Activated CD4-positive, alpha-beta memory T cell treated with anti-CD3 and anti-CD28 coated beads for 36 hours (primary cell): ENCODE data around the gene ISX. TPM values are rescaled to one million over a fixed set of nuclear protein-coding genes. Genes with fewer than 3 reads are reported as not detected.
"Not testable (repeated sequence)": the region's sequence is repeated elsewhere in the genome, so short reads cannot be mapped to it uniquely, and the experiment has no call there.

Experiments used
- CTCF ChIA-PET: fragments of 350-600 bp; sonication (Branson Sonifier 250); formaldehyde crosslinking; loops from one replicate; lab custom pipeline; 2021; ENCODE audit warnings: antibody characterized with exemption, inconsistent platforms; lab: Charles Lee
- POLR2A ChIA-PET: fragments of 350-600 bp; sonication (Branson Sonifier 250); formaldehyde crosslinking; loops from one replicate; lab custom pipeline; 2021; ENCODE audit warnings: antibody characterized with exemption; lab: Charles Lee
- DNase-seq: peaks from one replicate; pipeline ENCODE4 v3.0.0-alpha.2; 2020
- H3K27ac Mint-ChIP-seq: one replicate; pipeline ENCODE4 v1.8.0; 2021; ENCODE audit warnings: mixed read lengths
- H3K27me3 Mint-ChIP-seq: one replicate; pipeline ENCODE4 v1.8.0; 2021; ENCODE audit warnings: mixed read lengths
- H3K36me3 Mint-ChIP-seq: one replicate; pipeline ENCODE4 v1.8.0; 2021; ENCODE audit warnings: mixed read lengths
- H3K4me1 Mint-ChIP-seq: one replicate; pipeline ENCODE4 v1.8.0; 2021; ENCODE audit warnings: low read depth, mixed read lengths
- H3K4me3 Mint-ChIP-seq: one replicate; pipeline ENCODE4 v1.8.0; 2021; ENCODE audit warnings: mild to moderate bottlenecking, mixed read lengths
- H3K9me3 Mint-ChIP-seq: one replicate; pipeline ENCODE4 v1.8.0; 2021; ENCODE audit warnings: mixed read lengths
- intact Hi-C: fragments of 100-400 bp; cut with micrococcal nuclease; formaldehyde crosslinking; loops from one replicate; pipeline ENCODE4 v1.15.1; 2023
- total RNA-seq, 2 experiments: library from RNA; stranded (reverse); gene quantifications; one replicate each; pipeline ENCODE4 v1.2.3, GENCODE V29; 2021

Gene ISX
- total RNA-seq, 2 experiments from 2014 or later = not detected

GRCh38 chr22:35039625-35040024, 26.3 kb upstream of the ISX start:
- intact Hi-C loops = no loop called here
- Mint-ChIP-seq H3K27ac (no peak overlapping the region), H3K4me1 (no peaks in the 10 kb centered on the region), H3K27me3 (peaks cover 1% of the 10 kb centered on the region), H3K4me3 (no peak overlapping the region), H3K36me3 (no peaks in the 10 kb centered on the region), H3K9me3 (no peaks in the 10 kb centered on the region)
- CTCF ChIA-PET = no interaction called here
- DNase-seq = no peak
- POLR2A ChIA-PET = no interaction called here

GRCh38 chr22:35043252-35043933, 22.6 kb upstream of the ISX start:
- ChIA-PET CTCF (interaction anchor here (1.3 kb wide), 2 partner anchors 19 to 107 kb away, joined by 6 to 10 read pairs; no protein-coding TSS in a partner anchor), POLR2A (no interaction called here)
- Mint-ChIP-seq H3K9me3 (no peaks in the 10 kb centered on the region), H3K36me3 (no peaks in the 10 kb centered on the region), H3K27me3 (peaks cover 10% of the 10 kb centered on the region), H3K4me3 (no peak overlapping the region), H3K27ac (no peak overlapping the region), H3K4me1 (no peaks in the 10 kb centered on the region)
- DNase-seq = no peak
- intact Hi-C loops = loop anchor here (2.0 kb wide), 1 partner anchor 107 kb away; no protein-coding TSS in a partner anchor

GRCh38 chr22:35043934-35044319, 22.0 kb upstream of the ISX start:
- Mint-ChIP-seq H3K27ac (no peak overlapping the region), H3K4me3 (no peak overlapping the region), H3K9me3 (no peaks in the 10 kb centered on the region), H3K36me3 (no peaks in the 10 kb centered on the region), H3K27me3 (peaks cover 11% of the 10 kb centered on the region), H3K4me1 (no peaks in the 10 kb centered on the region)
- DNase-seq = no peak
- POLR2A ChIA-PET = no interaction called here
- CTCF ChIA-PET = interaction anchor here (1.3 kb wide), 2 partner anchors 20 to 107 kb away, joined by 6 to 10 read pairs; no protein-coding TSS in a partner anchor
- intact Hi-C loops = loop anchor here (2.0 kb wide), 1 partner anchor 107 kb away; no protein-coding TSS in a partner anchor

- Mint-ChIP-seq H3K36me3 (no peaks in the 10 kb centered on the region), H3K4me3 (no peak overlapping the region), H3K27ac (no peak overlapping the region), H3K9me3 (no peaks in the 10 kb centered on the region), H3K4me1 (no peaks in the 10 kb centered on the region), H3K27me3 (peaks cover 18% of the 10 kb centered on the region)
- intact Hi-C loops = no loop called here
- DNase-seq = no peak
- ChIA-PET POLR2A (no interaction called here), CTCF (interaction anchor here (1.3 kb wide), 2 partner anchors 21 to 106 kb away, joined by 6 to 10 read pairs; no protein-coding TSS in a partner anchor)
Observed at GRCh38 chr22:35044607-35045390, 21.2 kb upstream of the ISX start.

GRCh38 chr22:35045451-35045850, 20.5 kb upstream of the ISX start:
- POLR2A ChIA-PET = no interaction called here
- intact Hi-C loops = no loop called here
- CTCF ChIA-PET = interaction anchor here (1.0 kb wide), 1 partner anchor 105 kb away, joined by 3 read pairs; no protein-coding TSS in a partner anchor

GRCh38 chr22:35046744-35047462, 19.1 kb upstream of the ISX start:
- Mint-ChIP-seq H3K27ac (no peak overlapping the region), H3K9me3 (no peaks in the 10 kb centered on the region), H3K27me3 (peaks cover 21% of the 10 kb centered on the region), H3K36me3 (no peaks in the 10 kb centered on the region), H3K4me3 (no peak overlapping the region), H3K4me1 (no peaks in the 10 kb centered on the region)
- intact Hi-C loops = no loop called here
- no peak for DNase-seq
- POLR2A ChIA-PET = no interaction called here
- CTCF ChIA-PET = interaction anchor here (0.6 kb wide), 1 partner anchor 115 kb away, joined by 3 read pairs; no protein-coding TSS in a partner anchor

More at GRCh38 chr22:35045451-35045850, 20.5 kb upstream of the ISX start:
- no peak for DNase-seq
- no peaks in the 10 kb centered on the region for H3K9me3 Mint-ChIP-seq
- no peaks in the 10 kb centered on the region for H3K4me1 Mint-ChIP-seq
- H3K27ac Mint-ChIP-seq = no peak overlapping the region
- H3K27me3 Mint-ChIP-seq = peaks cover 21% of the 10 kb centered on the region
- H3K4me3 Mint-ChIP-seq = no peak overlapping the region
- no peaks in the 10 kb centered on the region for H3K36me3 Mint-ChIP-seq

GRCh38 chr22:35050038-35050437, 15.9 kb upstream of the ISX start:
- intact Hi-C loops, H3K27ac Mint-ChIP-seq, CTCF ChIA-PET, H3K4me1 Mint-ChIP-seq, DNase-seq, H3K9me3 Mint-ChIP-seq, H3K36me3 Mint-ChIP-seq, H3K4me3 Mint-ChIP-seq, POLR2A ChIA-PET: not testable (repeated sequence)
- peaks cover 21% of the 10 kb centered on the region for H3K27me3 Mint-ChIP-seq

- CTCF ChIA-PET = no interaction called here
- no peak for DNase-seq
- H3K9me3 Mint-ChIP-seq = no peaks in the 10 kb centered on the region
- no peaks in the 10 kb centered on the region for H3K36me3 Mint-ChIP-seq
- peaks cover 1% of the 10 kb centered on the region for H3K4me1 Mint-ChIP-seq
- intact Hi-C loops = no loop called here
- POLR2A ChIA-PET = interaction anchor here (0.6 kb wide), 1 partner anchor 246 kb away, joined by 4 read pairs; no protein-coding TSS in a partner anchor
- no peak overlapping the region for H3K4me3 Mint-ChIP-seq
- H3K27ac Mint-ChIP-seq = no peak overlapping the region
- peaks cover 28% of the 10 kb centered on the region for H3K27me3 Mint-ChIP-seq
Observed at GRCh38 chr22:35051013-35051535, 14.9 kb upstream of the ISX start.

- H3K9me3 Mint-ChIP-seq = no peaks in the 10 kb centered on the region
- H3K27ac Mint-ChIP-seq = no peak overlapping the region
- H3K36me3 Mint-ChIP-seq = no peaks in the 10 kb centered on the region
- intact Hi-C loops = no loop called here
- peak; percentile 16 for DNase-seq
- H3K27me3 Mint-ChIP-seq = peaks cover 30% of the 10 kb centered on the region
- CTCF ChIA-PET = no interaction called here
- H3K4me3 Mint-ChIP-seq = no peak overlapping the region
- H3K4me1 Mint-ChIP-seq = peaks cover 1% of the 10 kb centered on the region
- POLR2A ChIA-PET = no interaction called here
Observed at GRCh38 chr22:35051791-35052190, 14.2 kb upstream of the ISX start.

- H3K27me3 Mint-ChIP-seq = peaks cover 25% of the 10 kb centered on the region
- peaks cover 1% of the 10 kb centered on the region for H3K4me1 Mint-ChIP-seq
- CTCF ChIA-PET = interaction anchor here (0.7 kb wide), 1 partner anchor 92 kb away, joined by 3 read pairs; no protein-coding TSS in a partner anchor
- DNase-seq = no peak
- POLR2A ChIA-PET = no interaction called here
- peaks cover 4% of the 10 kb centered on the region for H3K9me3 Mint-ChIP-seq
- H3K27ac Mint-ChIP-seq = peak overlapping the region; percentile 69
- intact Hi-C loops = no loop called here
- no peak overlapping the region for H3K4me3 Mint-ChIP-seq
- no peaks in the 10 kb centered on the region for H3K36me3 Mint-ChIP-seq
Observed at GRCh38 chr22:35053060-35053835, 12.7 kb upstream of the ISX start.

GRCh38 chr22:35054064-35054463, 11.9 kb upstream of the ISX start:
- peaks cover 4% of the 10 kb centered on the region for H3K9me3 Mint-ChIP-seq
- DNase-seq = no peak
- ChIA-PET POLR2A (no interaction called here), CTCF (no interaction called here)
- intact Hi-C loops = no loop called here
- no peak overlapping the region for H3K4me3 Mint-ChIP-seq
- H3K36me3 Mint-ChIP-seq = no peaks in the 10 kb centered on the region
- H3K4me1 Mint-ChIP-seq = peaks cover 1% of the 10 kb centered on the region
- H3K27ac Mint-ChIP-seq = peak overlapping the region; percentile 69
- peaks cover 22% of the 10 kb centered on the region for H3K27me3 Mint-ChIP-seq
